Omental fat pad (tissue), 4 donors: ENCODE data around the gene CISD3. TPM values are rescaled to one million over a fixed set of nuclear protein-coding genes. Genes with fewer than 3 reads are reported as not detected.

Experiments used
- ATAC-seq: fragments of 150-250 bp; one replicate; pipeline ENCODE4 v1.9.1; 2016; ENCODE audit warnings: mild to moderate bottlenecking, moderate library complexity; ENCODE audit not compliant: low FRiP score
- DNase-seq: peaks from one replicate; pipeline ENCODE4 v3.0.0-alpha.2; 2019; ENCODE audit warnings: low spot score
- CTCF ChIP-seq, 3 donors: fragments of 450-650 bp; IDR thresholded peaks; one replicate each; pipeline ENCODE4 v1.5.1; 2016 to 2017; ENCODE audit warnings: antibody characterized with exemption in 3 of 3, mild to moderate bottlenecking in 3 of 3, moderate library complexity in 2 of 3
- total RNA-seq, 4 donors: library from RNA; depleted of rRNA; stranded (reverse); fragments of >200 nt; gene quantifications; one replicate each; pipeline ENCODE4 v1.1.0, GENCODE V29; 2016

CISD3 gene
- total RNA-seq, 4 donors from 2014 or later, result 7.6 to 25.5 (median 15.7) TPM

- no peak for ATAC-seq
- DNase-seq, result no peak
- no peak for TF ChIP-seq CTCF (IDR thresholded peaks at IDR 0.05)
Observed at GRCh38 chr17:38762231-38762630, 32.1 kb downstream of the CISD3 start.

- DNase-seq, result no peak
- no peak for TF ChIP-seq CTCF (IDR thresholded peaks at IDR 0.05)
- no peak for ATAC-seq
Observed at GRCh38 chr17:38766341-38766740, 36.2 kb downstream of the CISD3 start.

GRCh38 chr17:38768417-38768816 lies 38.3 kb downstream of the CISD3 start:
- TF ChIP-seq CTCF (IDR thresholded peaks at IDR 0.05), result no peak
- ATAC-seq (no peak), DNase-seq (no peak)

- no peak for DNase-seq
Observed at GRCh38 chr17:38773258-38773657, 43.1 kb downstream of the CISD3 start.

GRCh38 chr17:38777641-38778250 lies 47.6 kb downstream of the CISD3 start:
- ATAC-seq (no peak), DNase-seq (no peak)

More at GRCh38 chr17:38773258-38773657, 43.1 kb downstream of the CISD3 start:
- no peak for TF ChIP-seq CTCF (IDR thresholded peaks at IDR 0.05)
- no peak for ATAC-seq

GRCh38 chr17:38779965-38780752 lies 50.0 kb downstream of the CISD3 start:
- no peak for TF ChIP-seq CTCF (IDR thresholded peaks at IDR 0.05)
- DNase-seq (no peak), ATAC-seq (no peak)

More at GRCh38 chr17:38777641-38778250, 47.6 kb downstream of the CISD3 start:
- TF ChIP-seq CTCF (IDR thresholded peaks at IDR 0.05), result no peak

GRCh38 chr17:38783227-38783626 lies 53.1 kb downstream of the CISD3 start:
- no peak for TF ChIP-seq CTCF (IDR thresholded peaks at IDR 0.05)
- ATAC-seq (no peak), DNase-seq (no peak)
